Iris pigment epithelial cell (primary cell): ENCODE data around the gene CCNY.
"Not testable (repeated sequence)": the region's sequence is repeated elsewhere in the genome, so short reads cannot be mapped to it uniquely, and the experiment has no call there.

Experiments used
- DNase-seq: peaks from one replicate; pipeline ENCODE4 v3.0.0-alpha.2; 2011; ENCODE audit warnings: low read depth

CCNY gene

GRCh38 chr10:35384265-35384868, 48.1 kb downstream of the CCNY start:
- no peak for DNase-seq

DNA sequence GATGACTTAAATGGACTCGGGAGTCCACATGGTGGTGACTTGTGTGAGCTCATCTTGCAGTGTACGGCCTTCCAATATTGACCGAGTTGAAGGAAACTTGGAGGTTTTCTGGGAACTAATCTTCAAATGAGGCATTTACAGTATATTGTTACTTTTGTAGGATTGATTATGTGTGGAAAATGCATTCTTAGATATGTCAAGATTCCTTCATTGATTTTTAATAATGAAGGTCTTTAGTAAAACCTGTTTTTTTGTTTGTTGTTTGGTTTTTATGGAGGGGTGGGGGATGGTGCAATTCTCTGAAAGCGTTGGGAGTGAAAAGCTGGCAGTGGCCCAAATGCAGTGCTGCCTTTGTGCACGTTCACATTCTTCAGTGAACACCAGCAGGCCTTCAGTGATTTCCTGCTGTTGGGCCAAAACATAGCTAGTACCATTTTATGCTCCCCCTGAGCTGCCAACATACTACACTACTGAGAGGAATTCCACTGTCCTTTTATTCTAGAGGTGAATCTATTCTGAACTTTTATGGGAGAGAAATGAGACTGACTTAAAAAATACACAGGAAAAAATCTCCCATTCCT, 50.4 kb downstream of the CCNY start:
- DNase-seq = peak; percentile 33

GRCh38 chr10:35387768-35388167, 51.5 kb downstream of the CCNY start:
- peak; percentile 75 for DNase-seq

GRCh38 chr10:35388197-35388596, 51.9 kb downstream of the CCNY start:
- DNase-seq = no peak

GRCh38 chr10:35388682-35389081, 52.4 kb downstream of the CCNY start:
- no peak for DNase-seq

DNA sequence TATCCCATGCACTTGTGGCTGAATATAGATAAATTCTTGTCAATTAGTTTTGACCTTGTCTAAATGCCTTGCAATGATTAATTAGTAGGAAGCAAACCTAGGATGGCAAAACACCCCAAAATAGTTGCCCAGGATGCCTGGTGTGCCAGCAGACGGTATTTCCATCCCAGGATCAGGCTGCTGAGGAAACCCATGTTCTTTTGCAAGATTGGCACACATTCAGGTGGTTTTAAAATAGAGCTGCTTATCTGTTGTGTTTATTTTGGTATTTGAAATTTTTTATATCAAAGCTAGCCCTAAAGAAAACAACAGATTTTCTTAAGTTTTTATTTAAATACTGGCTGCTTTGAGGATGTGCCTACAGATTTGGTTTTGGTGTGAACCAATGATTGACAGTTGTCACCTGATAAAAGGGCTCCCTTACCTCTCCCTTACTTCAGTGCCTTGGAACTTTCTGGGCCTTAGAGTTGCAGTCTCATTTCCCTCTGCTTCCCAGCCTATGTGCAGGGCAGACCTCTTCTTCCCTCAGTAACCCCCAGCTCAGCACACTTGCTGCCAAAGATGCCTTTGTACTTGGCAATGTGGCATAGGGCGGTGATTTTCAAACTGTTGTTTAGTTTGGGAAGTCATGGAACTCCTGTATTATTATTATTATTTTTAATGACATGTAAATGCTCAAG, 54.0 kb downstream of the CCNY start:
- DNase-seq = no peak

DNA sequence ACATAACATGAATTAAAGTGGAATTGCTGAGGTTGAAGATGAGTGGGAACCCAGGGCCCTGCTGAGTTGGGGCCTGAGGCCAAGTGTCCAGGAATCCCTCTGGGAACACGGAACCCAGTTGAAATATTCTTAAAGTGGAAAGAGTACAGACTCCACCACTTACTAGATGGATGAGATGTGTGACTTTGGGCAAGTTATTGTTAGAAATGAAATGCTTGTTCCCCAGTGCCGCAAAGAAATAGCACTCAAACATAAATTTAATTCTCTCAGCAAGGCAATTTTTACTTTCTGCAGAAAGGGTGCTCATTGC, 54.5 kb downstream of the CCNY start:
- DNase-seq = no peak

- DNase-seq = no peak
Measured at GRCh38 chr10:35391153-35391953, 55.0 kb downstream of the CCNY start.

GRCh38 chr10:35391954-35392262, 55.6 kb downstream of the CCNY start:
- DNase-seq = no peak

GRCh38 chr10:35392482-35393228, 56.3 kb downstream of the CCNY start:
- no peak for DNase-seq

GRCh38 chr10:35394411-35394851, 58.1 kb downstream of the CCNY start:
- DNase-seq = no peak

DNA sequence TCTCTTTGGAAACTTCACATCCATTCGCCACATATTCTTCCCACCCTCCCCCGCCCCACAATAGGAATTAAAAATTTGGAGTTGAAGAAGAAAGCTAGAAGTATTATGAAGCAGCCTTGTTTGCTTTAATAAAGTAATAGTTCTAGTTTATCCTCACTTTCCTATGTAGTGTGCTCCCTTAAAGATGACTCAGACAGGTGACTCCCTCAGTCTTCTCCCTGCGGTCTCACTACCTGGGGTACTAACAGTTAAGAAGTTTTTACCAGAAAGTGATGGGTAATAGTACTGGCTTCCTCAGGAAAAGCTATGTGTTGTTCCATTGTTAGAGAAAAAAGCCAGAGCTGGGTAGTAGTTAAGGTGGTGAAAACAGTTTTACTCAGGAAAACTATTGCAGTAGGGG, 58.6 kb downstream of the CCNY start:
- DNase-seq = no peak

- no peak for DNase-seq
Measured at GRCh38 chr10:35396560-35397434, 60.5 kb downstream of the CCNY start.

DNA sequence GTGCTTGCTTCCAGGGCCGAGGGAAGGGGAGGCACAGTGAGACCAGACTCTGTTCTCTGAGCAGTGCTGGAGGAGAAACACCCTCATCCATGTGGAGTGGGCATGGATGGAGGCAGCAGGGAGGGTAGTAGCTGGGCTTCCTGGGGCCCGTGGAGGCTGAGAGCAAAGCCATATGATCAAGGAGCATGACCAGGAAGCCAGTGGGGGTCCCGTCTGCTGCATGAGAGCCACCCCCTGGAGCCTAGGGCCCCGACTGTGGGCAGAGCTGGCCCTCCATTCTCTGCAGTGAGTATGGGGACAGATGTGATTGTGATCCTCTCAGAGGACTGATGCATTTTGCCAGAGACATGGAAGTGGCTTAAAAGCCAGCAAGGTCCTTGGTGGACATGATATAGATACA, 61.6 kb downstream of the CCNY start:
- no peak for DNase-seq

- no peak for DNase-seq
Measured at GRCh38 chr10:35398355-35398754, 62.0 kb downstream of the CCNY start.

- no peak for DNase-seq
Measured at GRCh38 chr10:35398908-35399307, 62.6 kb downstream of the CCNY start.

DNA sequence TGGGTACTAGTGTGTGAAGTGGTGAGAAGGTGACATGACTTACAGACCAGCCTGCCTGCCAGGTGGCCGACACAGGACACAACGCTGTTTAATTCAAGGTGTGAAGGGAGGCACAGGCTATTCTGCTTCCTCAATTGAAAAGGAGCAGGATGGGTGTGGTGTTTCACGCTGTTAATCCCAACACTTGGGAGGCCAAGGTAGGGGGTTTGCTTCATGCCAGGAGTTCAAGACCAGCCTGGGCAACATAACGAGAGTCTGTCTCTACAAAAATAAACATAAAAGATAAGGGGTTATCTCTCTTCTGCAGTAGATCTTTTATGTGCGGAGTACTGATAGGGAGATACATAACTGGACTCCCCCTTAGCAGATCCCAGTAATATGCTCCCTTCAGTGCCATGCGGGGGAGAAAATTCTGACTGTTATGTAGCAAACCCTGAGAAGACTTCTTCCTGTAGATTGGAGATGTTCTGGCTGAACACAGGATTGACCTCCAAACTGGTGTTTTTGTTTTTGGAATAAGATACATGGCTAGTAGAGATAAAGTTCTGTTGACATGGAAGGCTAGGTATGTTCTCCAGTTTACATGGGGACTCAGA, 63.2 kb downstream of the CCNY start:
- DNase-seq = no peak

GRCh38 chr10:35400595-35401268, 64.4 kb downstream of the CCNY start:
- DNase-seq = no peak

DNA sequence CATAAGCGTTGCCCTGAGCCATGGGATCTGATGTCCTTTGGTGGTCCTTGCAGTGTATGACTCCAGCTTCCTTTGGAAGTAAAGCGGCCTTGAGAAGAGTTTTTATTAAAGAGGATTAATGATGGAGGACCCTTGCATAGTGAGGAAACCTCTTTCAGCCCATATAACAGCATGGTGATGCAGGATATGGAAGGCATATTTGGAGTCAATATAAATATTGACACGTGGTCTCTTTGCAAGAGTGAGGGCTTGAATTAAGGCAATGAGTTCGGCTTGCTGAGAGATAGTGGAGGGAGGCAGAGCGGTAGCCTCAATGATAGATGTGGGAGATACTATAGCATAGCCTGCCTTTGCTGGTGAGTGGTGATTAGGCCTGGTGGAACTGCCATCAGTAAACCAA, 67.2 kb downstream of the CCNY start:
- not testable (repeated sequence) for DNase-seq

- peak; percentile 46 for DNase-seq
Measured at GRCh38 chr10:35404077-35404476, 67.8 kb downstream of the CCNY start.
